ENCODE results near the gene DENND11. TPM values are rescaled to one million over a fixed set of nuclear protein-coding genes. Genes with fewer than 3 reads are reported as not detected.

Gene DENND11
- total and polyA plus RNA-seq, 2 donors from 2014 or later = 6.1 to 22.6 TPM

- Histone ChIP-seq H3K36me3 (ENCODE audit: control insufficient read depth in 2 of 3, insufficient read depth in 3 of 3, low read length in 3 of 3) (no peaks in the 10 kb centered on the region), H3K27ac (ENCODE audit: low read depth in 2 of 2, low read length in 2 of 2) (no peak overlapping the region), H3K27me3 (ENCODE audit: control insufficient read depth, insufficient read depth, low read length) (no peaks in the 10 kb centered on the region), H3K4me1 (ENCODE audit: control insufficient read depth in 2 of 3, insufficient read depth in 2 of 3, low read depth in 1 of 3, low read length in 3 of 3) (peaks cover 0 to 5% (median 0%) of the 10 kb centered on the region in 3 donors), H3K9me3 (ENCODE audit: control insufficient read depth in 2 of 3, insufficient read depth in 1 of 3, low read length in 3 of 3) (no peaks in the 10 kb centered on the region), H3K9ac (ENCODE audit: low read length in 3 of 3) (no peak overlapping the region), H3K4me3 (ENCODE audit: low read length in 3 of 3) (no peak overlapping the region)
- no peak for TF ChIP-seq CTCF (IDR thresholded peaks at IDR 0.05; ENCODE audit: borderline replicate concordance, extremely low read depth, insufficient read depth)
- FAIRE-seq (no peak), DNase-seq (no peak)
- intact Hi-C loops (cut with DNase I) = no loop called here
Measured at GRCh38 chr7:141713890-141714289, 11.9 kb upstream of the DENND11 start.

- no peak for TF ChIP-seq CTCF (IDR thresholded peaks at IDR 0.05; ENCODE audit: borderline replicate concordance, extremely low read depth, insufficient read depth)
- H3K4me1 ChIP-seq (ENCODE audit: control insufficient read depth in 2 of 3, insufficient read depth in 2 of 3, low read depth in 1 of 3, low read length in 3 of 3) = peaks cover 0 to 5% (median 0%) of the 10 kb centered on the region in 3 donors
- H3K9me3 ChIP-seq (ENCODE audit: control insufficient read depth in 2 of 3, insufficient read depth in 1 of 3, low read length in 3 of 3) = no peaks in the 10 kb centered on the region
- no peak for DNase-seq
- H3K27me3 ChIP-seq (ENCODE audit: control insufficient read depth, insufficient read depth, low read length) = no peaks in the 10 kb centered on the region
- FAIRE-seq = no peak
- intact Hi-C loops (cut with DNase I) = no loop called here
- no peak overlapping the region for H3K9ac ChIP-seq (ENCODE audit: low read length in 3 of 3)
- H3K27ac ChIP-seq (ENCODE audit: low read depth in 2 of 2, low read length in 2 of 2) = no peak overlapping the region
- no peak overlapping the region for H3K4me3 ChIP-seq (ENCODE audit: low read length in 3 of 3)
- H3K36me3 ChIP-seq (ENCODE audit: control insufficient read depth in 2 of 3, insufficient read depth in 3 of 3, low read length in 3 of 3) = no peaks in the 10 kb centered on the region
Measured at GRCh38 chr7:141712603-141713255, 10.8 kb upstream of the DENND11 start.

GRCh38 chr7:141710301-141710700, 8.3 kb upstream of the DENND11 start:
- H3K27me3 ChIP-seq (ENCODE audit: control insufficient read depth, insufficient read depth, low read length) = no peaks in the 10 kb centered on the region
- H3K9ac ChIP-seq (ENCODE audit: low read length in 3 of 3) = no peak overlapping the region
- DNase-seq (no peak), FAIRE-seq (no peak)
- intact Hi-C loops (cut with DNase I) = no loop called here
- no peak overlapping the region for H3K27ac ChIP-seq (ENCODE audit: low read depth in 2 of 2, low read length in 2 of 2)
- H3K9me3 ChIP-seq (ENCODE audit: control insufficient read depth in 2 of 3, insufficient read depth in 1 of 3, low read length in 3 of 3) = no peaks in the 10 kb centered on the region
- no peak for TF ChIP-seq CTCF (IDR thresholded peaks at IDR 0.05; ENCODE audit: borderline replicate concordance, extremely low read depth, insufficient read depth)
- H3K36me3 ChIP-seq (ENCODE audit: control insufficient read depth in 2 of 3, insufficient read depth in 3 of 3, low read length in 3 of 3) = no peaks in the 10 kb centered on the region
- H3K4me3 ChIP-seq (ENCODE audit: low read length in 3 of 3) = no peak overlapping the region
- H3K4me1 ChIP-seq (ENCODE audit: control insufficient read depth in 2 of 3, insufficient read depth in 2 of 3, low read depth in 1 of 3, low read length in 3 of 3) = peaks cover 0 to 5% (median 0%) of the 10 kb centered on the region in 3 donors

GRCh38 chr7:141709749-141710148, 7.8 kb upstream of the DENND11 start:
- DNase-seq = no peak
- no peaks in the 10 kb centered on the region for H3K27me3 ChIP-seq (ENCODE audit: control insufficient read depth, insufficient read depth, low read length)
- no peak for FAIRE-seq
- no peaks in the 10 kb centered on the region for H3K9me3 ChIP-seq (ENCODE audit: control insufficient read depth in 2 of 3, insufficient read depth in 1 of 3, low read length in 3 of 3)
- H3K4me3 ChIP-seq (ENCODE audit: low read length in 3 of 3) = no peak overlapping the region
- TF ChIP-seq CTCF (IDR thresholded peaks at IDR 0.05; ENCODE audit: borderline replicate concordance, extremely low read depth, insufficient read depth) = no peak
- intact Hi-C loops (cut with DNase I) = no loop called here
- H3K4me1 ChIP-seq (ENCODE audit: control insufficient read depth in 2 of 3, insufficient read depth in 2 of 3, low read depth in 1 of 3, low read length in 3 of 3) = peaks cover 0 to 5% (median 0%) of the 10 kb centered on the region in 3 donors
- no peaks in the 10 kb centered on the region for H3K36me3 ChIP-seq (ENCODE audit: control insufficient read depth in 2 of 3, insufficient read depth in 3 of 3, low read length in 3 of 3)
- no peak overlapping the region for H3K9ac ChIP-seq (ENCODE audit: low read length in 3 of 3)
- no peak overlapping the region for H3K27ac ChIP-seq (ENCODE audit: low read depth in 2 of 2, low read length in 2 of 2)
